ENCODE measurements around the gene WNT16.

- TF ChIP-seq CTCF (IDR thresholded peaks at IDR 0.05; ENCODE audit: borderline replicate concordance, extremely low read depth, low read length, poor library complexity, severe bottlenecking), result no peak
- TF ChIP-seq EZH2 (IDR thresholded peaks at IDR 0.05; ENCODE audit: borderline replicate concordance, low read depth, low read length, severe bottlenecking), result no peak
These were observed 15.7 kb downstream of the WNT16 start for GRCh38 chr7:121344497-121344896.

Data from DND-41 (cell line).